ENCODE results near the gene KCNAB3.

GRCh38 chr17:7969433-7969832, 39.8 kb upstream of the KCNAB3 start:
- TF ChIP-seq CTCF (IDR thresholded peaks at IDR 0.05; ENCODE audit: extremely low read depth in 1 of 2, insufficient read depth in 1 of 2, low read depth in 1 of 2, low read length in 2 of 2): no peak
- no peak for TF ChIP-seq MAX (IDR thresholded peaks at IDR 0.05; ENCODE audit: insufficient read depth, insufficient read length)
- TF ChIP-seq EZH2 (IDR thresholded peaks at IDR 0.05; ENCODE audit: borderline replicate concordance, low read depth, low read length, severe bottlenecking): no peak
- TF ChIP-seq POLR2A (IDR thresholded peaks at IDR 0.05; ENCODE audit: low read depth, low read length): no peak
- no peak for TF ChIP-seq POLR2AphosphoS5 (IDR thresholded peaks at IDR 0.05; ENCODE audit: insufficient read depth, low read depth, low read length)
- TF ChIP-seq GATA2 (IDR thresholded peaks at IDR 0.05; ENCODE audit: insufficient read depth, insufficient read length, low read depth, low read length): no peak
- TF ChIP-seq FOS (IDR thresholded peaks at IDR 0.05; ENCODE audit: borderline replicate concordance, insufficient read depth, low read length): no peak
- no peak for TF ChIP-seq JUN (IDR thresholded peaks at IDR 0.05; ENCODE audit: borderline replicate concordance, insufficient read depth, insufficient read length, low read depth)
